GM18870 (cell line): Measurements from ENCODE around the gene CCDC194.
"Not testable (repeated sequence)": the region's sequence is repeated elsewhere in the genome, so short reads cannot be mapped to it uniquely, and the experiment has no call there.

Source experiments
- ATAC-seq: cut with Tn5 transposase; IDR thresholded peaks from one replicate; pipeline ENCODE4 v1.9.1; 2021; ENCODE audit warnings: moderate library complexity; ENCODE audit not compliant: unreplicated experiment

The CCDC194 gene

DNA sequence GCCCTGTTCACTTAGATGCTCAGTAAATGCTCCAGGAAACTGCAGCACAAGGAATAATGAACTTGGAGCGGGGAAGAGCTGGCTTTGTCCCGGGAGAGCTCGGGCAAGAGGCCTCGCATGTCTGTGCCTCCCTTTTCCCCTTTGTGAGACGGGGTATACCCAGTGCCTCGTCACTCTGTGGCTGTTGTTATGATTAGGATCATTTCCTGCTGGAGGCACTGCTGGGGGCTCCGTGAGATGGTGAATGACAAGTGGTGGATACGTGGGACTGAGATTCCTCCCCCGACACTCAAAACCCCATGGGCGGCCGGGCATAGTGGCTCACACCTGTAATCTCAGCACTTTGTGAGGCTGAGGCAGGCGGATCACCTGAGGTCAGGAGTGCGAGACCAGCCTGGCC is 15.7 kb downstream of the CCDC194 start:
- no peak for ATAC-seq

DNA sequence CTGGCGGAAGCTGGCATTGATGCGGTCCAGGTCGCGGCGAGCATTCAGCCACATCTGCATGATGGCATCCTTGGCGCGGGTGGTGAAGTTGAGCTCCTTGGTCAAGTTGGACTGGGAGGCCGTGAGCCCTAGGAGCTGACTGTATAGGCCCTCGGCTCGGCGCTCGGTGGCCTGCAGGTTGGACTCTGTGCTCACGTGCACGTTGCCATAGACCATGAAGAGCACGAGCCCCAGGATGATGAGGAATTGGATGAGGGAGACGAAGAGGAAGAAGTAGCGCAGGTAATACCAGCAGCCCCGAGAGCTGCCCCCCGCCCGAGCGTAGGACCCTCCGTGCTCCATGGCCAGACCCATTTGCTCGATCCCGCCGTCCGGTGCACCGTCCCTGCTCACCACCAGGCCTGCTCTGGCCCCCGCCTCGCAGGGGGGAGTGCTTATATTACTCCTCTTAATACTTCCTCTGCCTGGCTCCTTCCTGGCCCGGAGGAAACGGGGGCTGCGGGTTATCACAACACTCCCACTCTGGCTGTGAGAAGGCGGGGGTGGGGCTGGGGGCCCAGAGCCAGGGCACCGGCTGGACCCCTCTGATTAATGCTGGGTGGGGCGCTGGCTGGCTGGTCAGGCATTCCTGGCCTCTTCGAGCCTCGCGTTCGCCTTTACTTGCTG is 16.9 kb downstream of the CCDC194 start, which contains the start of gene PLVAP:
PLVAP (minus strand) TSS at position 408 of the 666 bp plus-strand sequence; CDS start at position 354, 54 bp downstream.
- ATAC-seq: no peak

DNA sequence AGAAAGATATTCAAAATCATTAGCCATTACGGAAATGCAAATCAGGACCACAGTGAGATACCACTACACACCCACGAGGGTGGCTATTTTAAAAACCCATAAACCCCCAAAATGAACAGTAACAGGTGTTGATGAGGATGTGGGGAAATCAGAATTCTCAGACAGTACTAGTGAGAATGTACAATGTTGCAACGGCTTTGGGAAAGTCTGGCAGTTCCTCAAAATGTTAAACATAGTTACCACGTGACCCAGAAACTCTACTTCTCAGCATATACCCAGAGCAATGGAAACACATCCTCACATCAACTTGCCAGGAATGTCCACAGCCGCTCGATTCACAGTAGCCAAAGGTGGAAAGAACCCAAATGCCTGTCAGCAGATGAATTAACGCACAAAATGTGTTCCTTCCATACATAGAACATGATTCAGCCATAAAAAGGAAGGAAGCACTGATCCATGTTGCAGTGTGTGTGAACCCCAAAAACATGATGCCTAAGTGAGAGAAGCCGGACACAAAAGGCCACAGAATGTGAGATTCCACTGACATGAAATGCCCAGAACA is 23.9 kb downstream of the CCDC194 start:
- ATAC-seq: peak; percentile 91

DNA sequence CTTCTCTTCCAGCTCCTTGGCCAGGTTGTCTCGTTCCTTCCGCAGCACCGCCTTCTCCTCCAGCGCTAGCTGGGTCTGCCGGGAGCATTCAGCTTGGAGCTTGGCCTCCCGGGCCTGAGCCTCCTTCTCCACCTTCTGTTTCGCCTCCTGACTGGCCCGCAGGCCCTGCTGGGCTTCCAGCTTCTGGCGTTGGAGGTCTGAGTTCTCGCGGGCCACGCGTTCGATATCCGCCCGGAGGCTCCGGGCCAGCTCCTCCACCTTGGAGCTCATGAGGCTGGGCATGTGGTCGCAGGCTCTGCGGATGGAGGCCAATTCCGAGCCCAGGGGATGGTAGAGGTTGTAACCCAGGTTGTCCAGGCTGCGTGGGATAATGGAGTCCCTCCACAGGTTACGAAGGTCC is 28.6 kb downstream of the CCDC194 start:
- ATAC-seq: no peak

DNA sequence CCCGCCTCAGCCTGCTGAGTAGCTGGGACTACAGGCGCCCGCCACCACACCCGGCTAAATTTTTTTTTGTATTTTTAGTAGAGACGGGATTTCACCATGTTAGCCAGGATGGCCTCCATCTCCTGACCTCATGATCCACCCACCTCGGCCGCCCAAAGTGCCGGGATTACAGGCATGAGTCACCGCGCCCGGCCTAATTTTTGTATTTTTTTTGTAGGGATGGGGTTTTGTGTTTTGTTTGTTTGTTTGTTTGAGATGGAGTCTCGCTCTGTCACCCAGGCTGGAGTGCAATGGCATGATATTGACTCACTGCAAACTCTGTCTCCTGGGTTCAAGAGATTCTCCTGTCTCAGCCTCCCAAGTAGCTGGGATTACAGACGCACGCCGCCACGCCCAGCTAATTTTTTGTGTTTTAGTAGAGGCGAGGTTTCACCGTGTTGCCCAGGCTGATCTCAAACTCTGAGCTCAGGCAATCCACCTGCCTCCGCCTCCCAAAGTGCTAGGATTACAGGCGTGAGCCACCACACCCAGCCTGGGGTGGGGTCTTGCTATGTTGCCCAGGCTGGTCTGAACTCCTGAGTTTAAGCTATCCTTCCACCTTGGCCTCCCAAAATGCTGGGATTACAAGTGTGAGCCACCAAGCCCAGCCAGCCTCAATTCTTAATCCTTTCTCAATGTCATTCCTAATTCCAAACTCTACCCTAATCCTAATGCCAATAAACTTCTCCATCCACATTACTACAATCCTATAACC is 30.0 kb downstream of the CCDC194 start:
- ATAC-seq: not testable (repeated sequence)

DNA sequence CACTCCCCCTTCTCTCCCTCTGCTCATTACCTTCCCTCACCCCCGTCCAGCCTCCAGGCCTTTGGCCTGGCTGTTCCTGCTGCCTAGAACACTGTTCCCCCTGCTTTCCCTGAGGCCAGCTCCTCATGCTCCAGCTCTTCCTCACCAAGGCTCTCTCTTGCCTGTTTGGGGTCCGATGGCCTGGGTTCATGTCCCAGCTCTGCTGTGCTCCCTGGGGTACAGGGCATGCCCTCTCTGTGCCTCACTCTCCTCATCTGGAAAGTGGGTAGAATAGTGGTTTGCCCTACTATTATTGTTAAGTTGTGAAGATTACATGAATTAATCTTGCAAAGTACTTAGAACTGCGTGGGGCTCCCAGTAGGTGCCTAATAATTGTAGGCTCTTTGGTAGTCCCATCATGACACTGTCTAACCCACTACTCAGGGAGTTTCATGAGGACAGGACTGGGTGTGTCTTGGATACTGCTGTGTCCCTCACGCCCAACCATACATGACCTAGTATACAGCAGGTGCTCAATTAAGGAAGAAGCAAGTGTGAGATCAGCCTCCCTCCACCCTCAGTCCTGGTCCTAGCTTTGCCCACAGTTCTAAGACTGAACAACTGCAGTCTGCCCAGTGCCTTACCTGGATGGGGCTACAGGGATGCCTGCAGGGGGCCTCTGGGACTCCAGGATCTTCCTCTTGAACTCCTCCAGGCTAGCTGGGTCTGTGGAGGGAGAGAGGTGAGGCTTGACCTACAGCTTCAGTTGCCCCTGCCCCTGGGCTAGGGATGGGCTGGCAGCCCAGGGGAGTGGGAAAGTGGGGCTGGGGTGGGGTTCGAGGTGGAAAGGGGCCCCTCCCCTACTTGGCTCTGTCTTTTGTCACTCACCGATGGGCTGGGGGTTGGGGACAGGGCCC is 33.8 kb downstream of the CCDC194 start:
- no peak for ATAC-seq

DNA sequence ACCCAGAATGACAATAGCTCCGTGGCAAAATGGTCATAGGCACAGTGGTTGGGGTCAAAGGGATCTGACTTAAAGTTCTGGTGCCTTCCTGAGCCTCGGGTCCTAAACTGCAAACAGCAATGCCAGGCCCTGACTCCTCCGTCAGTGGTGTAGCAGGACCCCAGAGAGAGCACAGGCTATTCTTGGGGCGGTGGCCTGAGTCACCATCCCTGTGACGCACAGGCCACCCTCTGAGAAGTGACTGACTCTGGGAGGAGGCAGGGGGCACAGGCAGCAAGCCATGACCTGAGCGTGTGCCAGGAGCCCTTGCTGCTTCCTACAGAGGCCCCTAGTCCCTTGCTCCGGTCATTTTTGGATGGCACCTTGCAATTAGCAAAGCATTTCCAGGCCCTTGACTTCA is 35.6 kb downstream of the CCDC194 start:
- ATAC-seq: no peak

DNA sequence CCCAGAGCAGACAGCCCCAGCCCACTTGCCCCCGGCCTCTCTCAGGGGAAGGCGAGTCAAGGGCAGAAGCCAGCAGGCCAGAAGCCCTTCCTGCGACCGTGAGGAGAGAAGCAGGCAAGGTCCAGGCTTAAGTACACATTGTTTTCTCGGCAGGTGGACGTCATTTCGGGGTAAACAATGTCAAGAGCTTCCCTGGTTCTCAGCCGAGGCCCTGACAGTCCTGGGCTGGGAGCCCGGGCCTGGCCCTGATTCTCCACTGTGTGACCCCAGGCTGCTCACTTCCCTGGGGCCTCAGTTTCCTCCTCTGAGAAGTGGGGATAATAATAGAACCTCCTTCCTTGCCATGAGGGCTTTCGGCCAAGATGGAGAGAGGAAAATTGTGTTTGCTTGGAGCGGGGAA is 36.3 kb downstream of the CCDC194 start:
- ATAC-seq: no peak

DNA sequence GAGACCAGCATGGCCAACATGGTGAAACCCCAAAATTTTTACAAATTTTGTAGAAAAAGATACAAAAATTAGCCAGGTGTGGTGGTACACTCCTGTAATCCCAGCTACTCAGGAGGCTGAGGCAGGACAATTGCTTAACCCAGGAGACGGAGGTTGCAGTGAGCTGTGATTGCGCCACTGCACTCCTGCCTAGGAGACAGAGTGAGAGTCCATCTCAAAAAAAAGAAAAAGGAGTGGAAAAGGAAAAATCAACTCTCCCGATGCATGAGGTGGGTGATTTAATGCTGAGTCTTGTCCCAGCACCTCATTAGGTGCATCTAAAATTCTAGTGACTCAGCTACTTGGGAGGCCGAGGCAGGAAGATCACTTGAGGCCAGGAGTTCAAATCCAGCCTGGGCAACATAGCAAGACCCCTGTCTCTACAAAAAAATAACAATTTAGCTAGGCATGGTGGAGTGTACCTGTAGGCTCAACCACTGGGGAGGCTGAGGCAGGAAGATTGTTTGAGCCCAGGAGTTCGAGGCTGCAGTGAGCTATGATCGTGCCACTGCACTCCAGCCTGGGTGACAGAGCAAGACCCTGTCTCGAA is 36.8 kb downstream of the CCDC194 start:
- ATAC-seq: no peak

DNA sequence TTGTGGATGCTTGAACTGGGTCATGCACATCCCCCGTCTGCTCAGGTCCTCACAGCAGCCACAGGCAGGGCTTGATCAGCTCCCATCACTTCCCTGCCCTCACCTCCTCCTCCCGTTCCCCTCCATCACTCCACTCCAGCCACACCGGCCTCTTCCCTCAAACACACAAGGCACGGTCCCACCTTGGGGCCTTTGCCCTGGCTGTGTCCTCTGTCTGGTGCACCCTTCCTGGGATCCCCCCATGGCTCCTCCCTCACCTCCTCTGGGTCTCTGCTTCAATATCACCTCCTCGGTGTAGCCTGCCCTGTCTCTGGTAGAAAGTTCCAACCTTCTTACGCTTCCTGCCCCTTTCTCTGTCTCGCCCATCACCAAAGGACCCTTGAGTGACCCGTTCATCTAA is 40.6 kb downstream of the CCDC194 start:
- ATAC-seq: no peak

DNA sequence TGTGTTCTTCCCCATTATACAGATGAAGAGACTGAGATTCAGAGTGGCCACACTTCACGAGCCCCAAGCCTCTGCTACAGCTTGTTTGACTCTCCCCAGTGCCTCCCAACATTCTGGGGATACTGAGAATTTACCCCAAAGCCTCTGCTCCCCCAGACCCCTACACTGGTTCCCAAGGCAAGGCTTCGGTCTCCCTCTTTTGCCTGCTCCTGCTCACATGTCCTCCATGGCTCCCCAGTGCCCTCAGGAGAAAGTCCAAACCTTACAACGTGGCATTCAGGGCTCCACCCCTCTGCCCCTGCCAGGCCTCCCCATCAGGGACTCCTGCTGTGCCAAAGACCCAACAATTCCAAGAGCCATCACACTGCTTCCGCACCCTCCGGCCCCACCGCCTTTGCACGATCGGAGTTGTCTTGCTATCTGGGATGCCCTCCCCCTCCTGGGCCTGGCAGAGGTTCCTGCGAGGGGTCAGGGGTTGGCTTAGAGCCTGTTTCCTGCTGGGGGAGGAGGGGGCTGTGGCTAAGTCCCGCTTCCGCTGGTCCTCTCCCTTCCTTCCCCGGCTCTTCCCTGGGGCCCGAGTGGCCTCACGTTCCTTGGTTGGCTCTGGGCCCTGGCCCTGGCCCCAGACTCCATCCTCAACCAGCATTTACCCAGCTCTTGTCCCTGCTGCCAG is 41.3 kb downstream of the CCDC194 start:
- ATAC-seq: no peak

DNA sequence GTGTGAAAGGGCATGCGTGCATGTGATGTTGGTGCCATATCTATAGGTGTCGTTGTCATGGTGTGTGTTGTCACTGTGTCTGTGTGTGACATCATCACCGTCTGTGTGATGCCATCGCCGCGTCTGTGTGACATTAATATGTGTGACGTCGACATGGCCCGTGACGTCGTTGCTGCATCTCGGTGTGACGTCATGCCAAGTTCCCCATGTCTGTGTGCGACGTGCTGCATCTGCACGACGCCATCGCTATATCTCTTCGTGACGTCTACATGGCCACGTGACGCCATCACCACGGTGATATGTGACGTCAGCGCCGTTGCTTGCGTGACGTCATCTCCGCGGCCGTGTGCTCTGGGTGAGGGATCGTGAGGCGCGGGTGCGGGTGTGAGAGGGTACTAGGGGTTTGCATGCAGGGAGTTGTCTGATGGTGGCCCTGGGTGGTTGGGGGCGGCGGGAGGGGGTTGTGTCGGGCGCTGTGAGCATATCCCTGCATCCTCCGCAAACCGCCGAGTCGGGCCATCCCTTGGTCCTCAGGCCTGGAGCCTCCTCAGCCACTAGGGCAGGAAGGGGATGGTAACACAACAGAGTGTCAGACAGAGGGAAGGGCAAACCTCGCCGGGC is 42.1 kb downstream of the CCDC194 start:
- no peak for ATAC-seq

DNA sequence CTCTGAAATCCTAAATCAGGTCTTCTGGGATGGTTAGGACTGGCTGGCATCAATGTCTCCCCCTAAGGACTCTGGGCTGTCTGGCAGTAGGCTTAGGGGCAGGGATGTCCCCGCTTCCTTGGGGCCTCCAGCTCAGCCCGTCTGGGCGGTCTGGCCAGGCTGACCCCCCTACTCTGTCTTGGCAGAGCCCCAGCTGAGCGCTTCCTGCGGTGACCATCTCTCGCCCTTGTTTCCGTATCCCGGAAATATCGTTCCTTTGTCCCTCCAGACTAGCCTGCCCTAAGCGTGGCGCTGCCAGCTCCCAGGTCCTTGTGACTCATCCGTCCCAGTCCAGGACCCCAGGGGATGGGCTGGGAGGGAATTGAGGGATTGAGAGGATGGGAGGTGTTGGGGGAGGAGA is 45.3 kb downstream of the CCDC194 start:
- ATAC-seq: no peak

DNA sequence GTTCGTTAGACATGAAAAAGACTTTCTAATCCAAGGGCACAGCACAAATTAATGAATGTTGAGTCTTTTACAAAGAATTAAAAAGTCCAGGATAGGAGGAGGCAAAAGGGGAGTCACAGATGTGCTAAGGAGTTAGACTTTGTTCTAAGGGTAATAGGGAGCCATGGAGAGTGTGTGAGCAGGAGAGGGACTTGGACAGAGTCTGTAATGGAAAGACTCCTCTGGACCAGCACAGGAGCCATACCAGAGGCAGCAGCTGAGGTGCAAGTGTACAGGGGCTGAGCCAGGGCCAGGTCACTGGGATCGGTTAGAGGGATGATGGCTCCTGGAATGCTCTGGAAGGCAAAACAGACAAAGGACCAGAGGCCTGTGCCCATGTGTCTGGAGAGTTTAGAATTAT is 46.1 kb downstream of the CCDC194 start:
- no peak for ATAC-seq

DNA sequence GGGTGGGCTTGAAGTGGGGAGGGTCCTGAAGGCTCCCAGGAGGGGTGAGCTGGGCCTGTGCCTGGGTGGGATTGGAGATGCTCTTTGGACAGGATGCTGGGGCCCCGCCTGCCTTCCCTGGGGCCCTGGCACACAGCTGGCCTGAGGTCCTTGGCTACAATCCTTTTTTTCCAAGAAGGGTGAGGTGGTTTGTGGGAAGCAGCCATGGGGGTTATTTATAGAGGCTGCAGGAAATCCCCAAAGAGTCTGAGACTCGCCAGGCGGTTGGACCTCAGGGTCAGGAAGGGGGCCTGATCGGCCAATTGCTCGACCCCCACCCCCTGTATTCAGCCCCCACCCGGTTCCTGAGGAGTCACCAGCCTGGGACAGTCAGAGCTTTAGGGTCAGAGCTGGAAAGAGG is 46.6 kb downstream of the CCDC194 start:
- no peak for ATAC-seq

DNA sequence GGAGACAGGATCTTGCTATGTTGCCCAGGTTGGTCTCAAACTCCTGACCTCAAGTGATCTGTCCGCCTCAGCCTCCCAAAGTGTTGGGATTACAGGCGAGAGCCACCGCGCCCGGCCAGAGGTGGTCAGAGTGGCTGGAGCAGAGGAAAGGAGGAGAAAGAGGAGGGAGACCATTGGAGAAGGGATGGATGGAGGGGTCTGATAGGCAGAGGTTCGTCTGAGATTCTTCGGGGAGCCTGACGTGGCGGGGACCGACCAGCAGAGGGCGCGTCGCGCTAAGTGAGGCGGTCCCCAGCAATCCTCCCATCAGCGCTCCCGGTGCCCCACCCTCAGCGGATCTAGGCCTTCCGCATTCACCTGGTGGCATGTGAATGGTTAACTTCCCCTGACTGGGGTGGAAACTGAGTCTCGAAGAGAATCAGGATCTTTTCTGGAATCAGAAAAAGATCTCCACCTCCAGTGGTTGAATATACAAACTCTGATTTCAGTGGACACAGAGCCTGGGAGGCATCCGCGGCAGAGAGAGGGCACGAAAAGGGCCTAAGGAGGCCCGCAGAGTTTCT is 47.8 kb downstream of the CCDC194 start:
- no peak for ATAC-seq

DNA sequence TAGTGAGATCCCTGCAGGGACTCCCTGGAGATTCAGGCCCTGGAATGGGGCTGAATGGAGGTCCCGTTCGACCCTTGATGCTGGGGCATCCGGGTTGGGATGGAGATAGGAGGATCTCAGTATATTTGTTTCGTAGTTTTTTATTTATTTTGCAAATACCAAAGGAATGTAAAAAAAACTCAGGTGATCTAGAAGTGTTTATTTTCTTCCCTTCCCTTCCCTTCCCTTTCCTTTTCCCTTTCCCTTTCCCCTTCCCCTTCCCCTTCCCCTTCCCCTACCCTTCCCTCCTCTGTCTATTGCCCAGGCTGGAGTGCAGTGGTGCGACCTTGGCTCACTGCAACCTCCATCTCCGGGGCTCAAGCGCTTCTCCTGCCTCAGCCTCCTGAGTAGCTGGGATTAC is 52.2 kb downstream of the CCDC194 start:
- no peak for ATAC-seq

DNA sequence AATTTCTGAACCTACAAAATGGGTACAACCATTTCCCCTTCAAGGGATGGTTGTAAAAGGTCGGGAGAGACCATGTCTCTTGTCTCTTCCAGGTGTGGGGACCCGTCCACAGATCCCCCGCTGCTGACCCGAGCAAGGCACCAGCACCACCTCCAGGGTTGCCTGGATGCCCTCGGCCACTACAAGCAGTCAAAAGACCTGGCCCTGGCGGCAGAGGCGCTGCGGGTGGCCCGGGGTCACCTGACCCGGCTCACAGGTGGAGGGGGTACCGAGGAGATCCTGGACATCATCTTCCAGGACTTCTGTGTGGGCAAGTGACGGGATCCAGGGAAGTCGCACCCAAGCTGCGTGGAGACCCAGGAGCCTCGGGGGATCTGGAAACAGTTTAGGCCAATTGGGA is 52.6 kb downstream of the CCDC194 start:
- no peak for ATAC-seq

DNA sequence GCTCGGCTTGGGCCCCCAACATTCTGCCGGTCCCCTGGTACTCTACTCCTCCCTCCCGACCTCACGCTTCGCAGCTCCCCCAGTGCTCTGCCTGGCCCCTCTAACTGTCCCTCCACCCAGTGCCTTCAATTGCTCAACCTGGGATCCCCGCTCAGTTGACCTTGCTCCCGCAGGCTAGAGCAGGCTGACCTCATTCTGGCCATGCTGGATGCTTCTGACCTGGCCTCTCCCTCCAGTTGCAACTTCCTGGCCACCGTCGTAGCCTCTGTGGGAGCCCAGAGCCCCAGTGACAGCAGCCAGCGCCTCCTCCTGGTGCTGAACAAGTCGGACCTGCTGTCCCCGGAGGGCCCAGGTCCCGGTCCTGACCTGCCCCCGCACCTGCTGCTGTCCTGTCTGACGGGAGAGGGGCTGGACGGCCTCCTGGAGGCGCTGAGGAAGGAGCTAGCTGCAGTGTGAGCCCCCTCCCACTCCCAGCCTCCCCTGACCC is 53.1 kb downstream of the CCDC194 start:
- no peak for ATAC-seq
